GM08714 (cell line): ENCODE results near the gene P3R3URF.
A peak's percentile ranks its signal among the peaks of the same experiment; 100 is the strongest.

Source experiments
- H3K4me3 ChIP-seq: fragments of 200-500 bp; sonication (Bioruptor generic); 2 replicates; pipeline ENCODE4 v1.5.1; 2014; ENCODE audit warnings: mild to moderate bottlenecking, low read length, inconsistent platforms
- ZNF274 ChIP-seq: IDR thresholded peaks from 2 replicates; pipeline ENCODE4 v1.6.1; 2012; ENCODE audit warnings: mild to moderate bottlenecking, low read depth, low read length

Gene P3R3URF

DNA sequence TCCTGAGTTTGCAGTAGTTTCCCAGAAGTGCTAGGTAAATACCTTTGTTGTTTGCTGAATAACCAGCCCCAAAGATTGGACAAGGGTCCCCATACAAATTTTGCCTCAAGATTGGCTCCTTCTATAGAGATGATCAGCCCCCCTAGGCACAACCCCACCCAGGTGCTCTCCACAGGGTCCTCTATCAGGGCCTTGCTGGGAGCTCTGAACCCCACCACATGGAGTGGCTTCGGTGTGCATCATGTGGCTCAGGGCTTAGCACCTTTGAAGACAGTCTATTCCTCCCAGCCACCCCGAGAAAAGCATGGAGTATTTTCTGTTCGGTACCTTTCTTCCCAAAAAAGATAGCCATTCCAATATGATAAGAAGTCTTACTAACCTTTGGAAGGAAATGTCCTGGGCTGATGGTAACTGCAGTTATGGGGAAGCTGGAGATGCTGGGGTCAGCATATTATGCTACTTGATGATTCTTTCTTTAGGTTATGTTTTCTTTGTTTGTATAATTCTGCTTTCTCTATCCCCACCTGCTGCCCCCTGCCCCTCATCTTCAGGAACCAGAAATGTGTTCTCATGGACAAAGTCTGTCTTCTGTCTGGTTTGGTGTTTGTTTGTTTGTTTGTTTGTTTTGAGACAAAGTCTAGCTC lies 6.4 kb downstream of the P3R3URF start:
- H3K4me3 ChIP-seq = no peak overlapping the region

DNA sequence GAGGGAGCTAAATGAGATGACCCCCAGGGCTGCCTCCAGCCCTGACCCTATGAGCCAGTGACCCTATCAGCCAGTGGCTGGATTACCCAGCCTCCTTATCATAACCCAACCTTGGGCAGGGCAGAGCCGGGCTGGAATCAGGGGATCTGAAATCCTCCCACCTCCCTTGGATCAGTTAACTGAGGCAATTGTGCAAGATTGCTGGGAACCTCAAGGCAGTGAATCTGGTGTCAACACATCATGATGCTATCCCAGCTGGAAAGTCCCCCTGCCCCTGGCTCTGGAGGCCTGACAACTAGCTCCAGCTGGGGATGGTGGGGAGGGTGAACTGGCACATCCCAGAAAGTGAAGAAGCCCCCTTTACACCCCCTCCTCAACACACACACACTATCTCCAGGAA lies 7.8 kb downstream of the P3R3URF start:
- TF ChIP-seq ZNF274 = no peak
- no peak overlapping the region for H3K4me3 ChIP-seq

More for the DNA sequence above, 6.4 kb downstream of the P3R3URF start:
- no peak for TF ChIP-seq ZNF274

DNA sequence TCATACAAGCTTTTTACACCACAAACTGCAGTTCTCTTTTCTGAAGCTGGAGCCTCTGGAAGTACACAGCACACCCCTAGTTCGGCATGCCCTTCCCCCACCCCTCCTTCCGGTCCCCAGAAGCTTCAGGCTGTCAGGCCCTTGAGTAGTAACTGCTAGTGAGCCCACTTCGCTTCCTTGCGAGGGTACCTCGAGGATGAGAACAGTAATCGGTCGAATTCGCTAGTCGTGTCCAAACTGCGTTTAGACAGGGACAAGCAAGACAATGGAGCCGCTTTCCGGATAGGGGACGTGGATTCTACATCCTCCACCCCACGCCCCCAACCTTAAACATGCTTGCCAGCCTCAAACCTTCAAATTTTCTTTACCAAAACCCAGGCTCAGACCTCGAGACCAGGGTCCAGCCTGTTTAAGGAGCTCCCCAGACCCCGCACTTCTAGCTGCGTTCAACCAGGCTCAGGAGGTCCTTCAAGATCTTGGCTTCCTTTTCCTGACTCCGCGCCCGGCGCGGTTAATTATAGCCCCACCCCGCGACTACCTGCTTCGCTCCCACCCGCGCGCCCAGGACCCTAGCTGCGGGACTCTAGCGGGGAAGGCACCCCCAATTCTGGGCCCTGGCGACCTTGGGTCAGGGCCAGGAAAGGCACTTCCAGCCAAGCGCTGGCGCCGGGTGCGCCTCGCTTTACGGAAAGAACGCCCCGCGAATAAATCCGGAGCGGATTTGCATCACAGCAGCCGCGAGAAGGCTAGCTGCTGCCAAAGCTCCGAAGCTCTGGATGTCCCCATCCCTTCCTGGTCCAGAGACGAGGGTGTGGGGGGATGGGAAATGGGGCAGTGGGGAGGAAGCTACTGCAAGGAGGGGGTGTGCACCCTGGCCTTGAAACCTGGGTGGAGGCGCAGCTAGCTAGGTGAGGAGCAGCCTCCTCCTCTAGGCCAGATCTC lies 9.5 kb downstream of the P3R3URF start:
- TF ChIP-seq ZNF274 = no peak
- peak overlapping the region; percentile 16; the same call in 1 of the 2 replicates for H3K4me3 ChIP-seq

DNA sequence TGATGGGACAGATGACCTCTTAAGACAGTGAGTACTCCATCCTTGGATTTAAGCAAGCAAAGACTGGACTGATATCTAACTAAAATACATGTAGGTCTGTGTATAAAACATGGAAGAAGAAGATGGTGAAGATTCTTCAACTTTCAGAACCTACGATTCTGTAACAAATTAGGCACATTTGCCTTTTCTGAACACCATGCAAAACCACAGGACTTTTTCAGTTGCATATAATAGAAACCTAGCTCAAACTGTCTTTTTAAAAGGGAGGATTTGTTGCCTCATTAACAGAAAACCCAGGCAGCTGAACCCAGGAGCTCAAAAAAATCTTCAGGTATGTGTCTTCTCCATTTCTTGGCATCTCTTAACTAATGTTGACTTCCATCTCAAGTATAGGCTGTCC lies 16.1 kb downstream of the P3R3URF start:
- no peak for TF ChIP-seq ZNF274
- H3K4me3 ChIP-seq = peak overlapping the region; percentile 61; the same call in 1 of the 2 replicates

DNA sequence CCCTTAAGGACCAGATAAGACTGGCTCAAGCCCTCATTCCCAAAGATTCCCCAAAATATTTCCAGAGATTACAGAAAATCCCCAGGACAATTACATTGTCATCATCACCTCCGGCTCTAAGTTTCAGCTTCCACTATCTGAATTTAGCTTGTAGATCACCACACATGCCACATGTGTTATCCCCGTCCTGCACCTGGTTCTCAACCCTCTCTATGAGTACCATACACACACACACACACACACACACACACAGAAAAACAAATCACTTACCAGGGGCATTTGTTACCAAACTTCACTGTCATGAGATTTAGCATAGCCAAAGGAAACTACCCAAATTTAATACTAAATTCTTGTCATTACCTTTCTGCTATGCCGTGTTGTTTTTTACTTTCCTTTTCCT lies 16.8 kb downstream of the P3R3URF start:
- H3K4me3 ChIP-seq = peak overlapping the region; percentile 35; the same call in 1 of the 2 replicates
- TF ChIP-seq ZNF274 = no peak

DNA sequence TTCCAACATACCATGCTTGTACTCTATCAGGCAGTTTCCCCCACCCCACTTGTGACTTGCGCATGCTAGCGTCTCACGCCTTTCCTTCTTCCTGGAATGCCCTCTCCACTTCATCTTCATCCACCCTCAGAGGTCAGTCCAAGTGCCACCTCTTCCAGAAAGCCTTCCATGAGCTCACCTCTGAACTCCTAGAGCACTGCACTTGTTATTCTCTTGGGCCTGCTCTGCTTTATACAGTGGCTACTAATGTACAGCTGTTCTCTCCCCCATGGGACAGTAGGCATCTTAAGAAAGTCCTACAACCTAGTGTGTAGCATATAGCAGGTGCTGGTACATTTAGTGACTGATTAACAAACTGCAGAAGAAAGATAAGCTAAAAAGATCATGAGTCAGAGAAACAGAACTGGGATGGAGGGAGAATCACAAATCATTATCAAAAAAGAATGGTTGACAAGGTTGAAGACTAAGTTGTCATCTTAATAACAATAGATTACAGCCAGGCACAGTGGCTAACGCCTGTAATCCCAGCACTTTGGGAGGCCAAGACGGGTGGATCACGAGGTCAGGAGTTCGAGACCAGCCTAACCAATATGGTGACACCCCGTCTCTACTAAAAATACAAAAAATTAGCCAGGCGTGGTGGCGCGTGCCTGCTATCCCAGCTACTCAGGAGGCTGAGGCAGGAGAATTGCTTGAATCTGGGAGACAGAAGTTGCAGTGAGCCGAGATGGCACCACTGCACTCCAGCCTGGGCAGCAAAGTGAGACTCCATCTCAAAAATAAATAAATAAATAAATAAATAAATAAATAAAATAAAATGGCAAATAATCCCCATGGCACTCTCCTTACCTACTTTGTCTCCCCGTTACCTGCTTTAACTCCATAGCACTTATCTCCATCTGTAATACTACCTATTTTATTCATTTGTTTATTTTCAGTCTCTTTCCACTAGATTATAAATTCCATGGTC lies 17.7 kb downstream of the P3R3URF start:
- TF ChIP-seq ZNF274 = no peak

DNA sequence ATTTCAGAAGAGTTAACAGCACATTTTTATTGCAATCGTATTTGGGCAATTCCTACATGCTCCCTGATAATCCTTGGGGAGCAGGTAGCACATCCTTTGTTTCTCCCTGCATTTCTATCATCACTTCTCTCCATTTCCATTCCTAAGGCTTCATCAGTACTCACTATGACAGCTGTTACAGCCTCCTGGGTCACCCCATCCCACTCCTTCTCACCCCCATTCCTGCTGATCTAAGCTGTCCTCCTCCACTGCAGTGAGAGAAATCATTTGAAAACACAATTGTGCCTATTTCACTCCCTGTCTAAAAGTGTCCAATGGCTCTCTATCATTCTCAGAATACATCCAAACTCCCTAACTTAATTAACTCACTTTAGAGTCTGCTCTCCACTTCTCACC lies 18.4 kb downstream of the P3R3URF start:
- no peak for TF ChIP-seq ZNF274

More for the DNA sequence above, 17.7 kb downstream of the P3R3URF start:
- peak overlapping the region; percentile 36; the same call in 1 of the 2 replicates for H3K4me3 ChIP-seq

DNA sequence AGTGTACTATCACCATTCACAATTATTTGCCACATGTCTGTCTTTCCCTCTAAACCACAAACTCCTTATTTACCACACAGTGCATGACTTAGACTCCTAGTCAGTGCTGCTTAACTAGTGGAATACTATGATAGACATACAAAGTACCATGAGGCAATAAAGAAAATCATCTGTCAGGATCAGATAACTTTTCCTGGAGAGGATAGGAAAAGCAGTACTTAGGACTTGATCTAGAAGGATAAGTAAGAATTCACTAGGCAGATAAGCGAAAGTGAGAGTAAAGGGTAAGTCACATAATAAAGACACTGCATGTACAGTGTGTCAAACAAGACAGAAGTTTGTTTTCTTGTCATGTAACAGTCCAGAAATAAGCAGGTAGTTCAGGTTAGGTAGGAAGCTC lies 22.6 kb downstream of the P3R3URF start:
- TF ChIP-seq ZNF274 = no peak
- no peak overlapping the region for H3K4me3 ChIP-seq

More for the DNA sequence above, 18.4 kb downstream of the P3R3URF start:
- peak overlapping the region; percentile 36; the same call in 1 of the 2 replicates for H3K4me3 ChIP-seq

DNA sequence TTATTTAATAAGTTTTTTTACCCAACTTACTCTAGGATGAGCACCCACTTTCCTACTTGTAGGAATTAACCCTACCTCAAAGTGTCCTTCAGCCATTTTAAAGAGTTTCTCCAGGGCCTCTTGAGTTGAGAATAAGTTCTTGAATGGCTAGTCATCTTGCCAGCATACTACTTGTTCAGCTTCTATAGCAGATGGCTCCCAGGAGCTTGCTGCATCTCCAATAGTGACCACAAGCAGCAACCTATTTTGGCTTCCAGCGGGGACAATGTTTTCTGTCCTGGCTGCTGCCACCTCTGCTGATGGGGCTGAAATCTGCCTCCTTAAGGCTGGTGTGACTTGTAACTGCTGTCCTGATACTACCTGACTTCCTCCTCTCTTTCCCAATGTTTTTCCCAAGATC lies 23.1 kb downstream of the P3R3URF start:
- no peak overlapping the region for H3K4me3 ChIP-seq
- TF ChIP-seq ZNF274 = no peak

DNA sequence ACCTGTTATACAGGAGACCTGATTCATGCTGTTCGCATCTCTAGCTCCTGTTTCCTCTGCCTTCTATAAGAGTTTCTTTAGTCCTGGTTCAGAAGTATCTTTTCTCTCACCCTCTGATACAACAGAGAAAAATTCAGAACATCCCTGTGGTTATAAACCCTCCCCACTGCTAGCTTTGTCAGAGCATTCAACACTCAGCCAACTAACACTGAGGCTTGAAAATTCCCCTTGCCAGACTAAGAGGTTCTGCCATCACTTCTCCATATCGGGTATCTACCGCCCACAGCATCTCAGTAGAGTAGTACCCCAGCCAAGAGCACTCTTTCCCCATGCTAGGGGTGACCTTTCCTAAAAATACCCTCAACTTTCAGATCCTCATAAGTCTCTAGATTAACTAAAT lies 24.3 kb downstream of the P3R3URF start:
- TF ChIP-seq ZNF274 = no peak
- no peak overlapping the region for H3K4me3 ChIP-seq

DNA sequence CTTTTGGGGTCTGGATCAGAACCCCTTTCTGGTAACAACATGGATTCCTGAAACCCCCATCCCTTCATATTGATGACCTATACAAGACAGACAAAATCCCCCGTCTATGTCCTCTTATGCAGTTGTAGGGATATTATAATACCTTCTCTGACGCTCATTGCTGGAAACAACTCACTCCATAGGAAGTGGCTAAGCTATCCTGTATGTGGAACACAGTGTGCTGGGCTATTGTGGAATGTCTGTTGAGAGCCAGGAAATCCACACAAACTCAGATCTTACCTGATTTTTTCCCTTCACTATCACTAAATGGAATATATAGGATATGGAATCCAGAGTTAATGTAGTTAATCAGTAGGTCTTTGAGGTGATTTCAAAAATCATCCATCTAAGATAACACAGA lies 26.2 kb downstream of the P3R3URF start:
- no peak overlapping the region for H3K4me3 ChIP-seq
- TF ChIP-seq ZNF274 = no peak

DNA sequence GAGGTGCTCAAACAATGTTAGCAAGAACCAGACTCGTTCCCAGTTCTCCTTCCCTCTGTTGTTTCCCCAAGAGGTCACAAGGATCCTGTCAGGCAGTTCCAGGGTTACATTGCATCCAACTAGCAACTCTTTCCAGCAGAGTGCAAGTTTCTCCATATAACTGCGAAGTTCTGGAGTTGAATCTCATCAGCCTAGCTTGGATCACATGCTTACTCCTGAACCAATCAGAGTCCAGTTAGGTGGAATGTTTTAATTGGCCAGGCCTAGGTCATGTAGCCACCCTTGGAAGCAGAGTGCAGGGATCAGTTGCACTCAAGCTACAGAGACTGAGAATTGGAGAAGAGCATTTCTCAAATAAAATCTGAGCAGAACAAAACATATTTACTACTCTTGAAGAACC lies 28.0 kb downstream of the P3R3URF start:
- TF ChIP-seq ZNF274 = no peak
- no peak overlapping the region for H3K4me3 ChIP-seq

DNA sequence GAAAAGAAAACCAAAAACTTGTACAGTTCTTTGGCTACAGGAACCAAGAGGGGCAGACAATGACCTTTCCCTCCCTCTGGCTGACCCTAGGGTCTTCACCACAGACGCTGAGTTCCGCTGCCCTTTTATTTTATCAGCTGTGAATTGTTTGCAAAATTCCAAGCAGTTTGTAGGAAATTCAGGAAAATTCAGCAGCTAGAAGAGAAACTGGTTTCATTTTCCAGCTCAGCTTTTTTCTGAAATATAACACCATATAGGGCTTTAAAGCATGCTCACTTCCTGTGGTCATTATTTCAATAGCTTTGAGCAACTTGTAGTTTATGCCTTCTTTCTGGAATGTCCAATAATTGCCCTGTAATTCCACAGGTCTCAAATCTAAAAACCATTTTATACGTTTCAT lies 38.4 kb downstream of the P3R3URF start:
- no peak for TF ChIP-seq ZNF274

DNA sequence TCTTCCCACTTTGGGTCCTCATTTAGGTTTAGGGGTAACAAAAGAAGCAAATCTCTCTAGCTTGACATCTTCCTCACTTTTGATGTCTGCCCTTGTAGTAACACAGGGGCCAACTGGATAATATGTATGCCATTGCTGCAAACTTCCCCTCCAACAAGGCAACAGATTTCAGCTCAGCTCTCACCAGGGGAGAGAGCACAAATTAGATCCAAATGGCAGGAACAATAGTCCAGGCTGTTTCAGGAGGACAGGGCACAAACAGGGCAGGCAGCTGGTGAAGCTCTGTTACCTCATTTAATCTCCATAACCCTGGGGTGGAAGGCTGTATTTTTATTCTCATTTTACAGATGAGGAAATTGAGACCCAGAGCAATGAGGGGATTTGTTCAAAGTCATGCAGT lies 39.6 kb downstream of the P3R3URF start:
- no peak overlapping the region for H3K4me3 ChIP-seq

More for the DNA sequence above, 38.4 kb downstream of the P3R3URF start:
- H3K4me3 ChIP-seq = no peak overlapping the region

More for the DNA sequence above, 39.6 kb downstream of the P3R3URF start:
- no peak for TF ChIP-seq ZNF274
